ENCODE data around the gene FOXQ1. TPM values are rescaled to one million over a fixed set of nuclear protein-coding genes. Genes with fewer than 3 reads are reported as not detected.

FOXQ1 gene
- total and polyA plus RNA-seq, 8 donors = 1.4 to 14.8 (median 3.6) TPM

DNA sequence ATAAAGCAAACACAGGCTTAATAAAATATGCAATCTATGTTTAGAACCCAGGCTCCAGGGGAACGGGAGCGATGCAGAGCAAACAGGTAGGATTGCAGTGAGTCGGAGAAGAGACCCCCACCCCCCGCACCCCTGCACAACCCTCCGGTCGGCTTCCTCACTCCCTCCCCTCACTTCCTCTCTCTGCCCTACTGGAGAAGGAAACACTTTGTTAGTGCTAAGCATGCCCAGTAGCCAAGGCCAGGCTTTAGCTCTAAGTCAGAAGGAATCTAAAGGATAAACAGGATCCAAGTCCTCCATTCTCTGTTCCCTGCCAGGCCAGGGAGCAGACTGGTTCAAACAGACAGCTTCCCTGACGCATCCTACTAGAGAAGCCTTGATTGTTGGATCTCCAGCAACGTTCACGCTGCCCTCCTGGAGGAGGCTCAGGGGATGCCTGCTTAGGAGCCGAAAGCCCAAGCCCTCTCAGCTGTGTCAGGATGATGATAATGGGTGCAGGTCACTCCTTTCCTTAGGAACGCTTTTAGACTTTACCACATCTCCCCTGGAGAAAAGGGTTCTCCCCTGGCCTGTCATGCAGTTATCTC, 14.7 kb downstream of the FOXQ1 start:
- Histone ChIP-seq H3K4me3 (no peak overlapping the region), H3K36me3 (no peaks in the 10 kb centered on the region), H3K4me1 (no peaks in the 10 kb centered on the region), H3K9me3 (no peaks in the 10 kb centered on the region), H3K27me3 (no peaks in the 10 kb centered on the region), H3K27ac (no peak overlapping the region)
- DNase-seq (no peak), FAIRE-seq (no peak), ATAC-seq (no peak)
- TF ChIP-seq, protein P1, sequence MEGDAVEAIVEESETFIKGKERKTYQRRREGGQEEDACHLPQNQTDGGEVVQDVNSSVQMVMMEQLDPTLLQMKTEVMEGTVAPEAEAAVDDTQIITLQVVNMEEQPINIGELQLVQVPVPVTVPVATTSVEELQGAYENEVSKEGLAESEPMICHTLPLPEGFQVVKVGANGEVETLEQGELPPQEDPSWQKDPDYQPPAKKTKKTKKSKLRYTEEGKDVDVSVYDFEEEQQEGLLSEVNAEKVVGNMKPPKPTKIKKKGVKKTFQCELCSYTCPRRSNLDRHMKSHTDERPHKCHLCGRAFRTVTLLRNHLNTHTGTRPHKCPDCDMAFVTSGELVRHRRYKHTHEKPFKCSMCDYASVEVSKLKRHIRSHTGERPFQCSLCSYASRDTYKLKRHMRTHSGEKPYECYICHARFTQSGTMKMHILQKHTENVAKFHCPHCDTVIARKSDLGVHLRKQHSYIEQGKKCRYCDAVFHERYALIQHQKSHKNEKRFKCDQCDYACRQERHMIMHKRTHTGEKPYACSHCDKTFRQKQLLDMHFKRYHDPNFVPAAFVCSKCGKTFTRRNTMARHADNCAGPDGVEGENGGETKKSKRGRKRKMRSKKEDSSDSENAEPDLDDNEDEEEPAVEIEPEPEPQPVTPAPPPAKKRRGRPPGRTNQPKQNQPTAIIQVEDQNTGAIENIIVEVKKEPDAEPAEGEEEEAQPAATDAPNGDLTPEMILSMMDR (IDR thresholded peaks at IDR 0.05) = no peak
- intact Hi-C loops (cut with DNase I) = loop anchor here in 1 of 3 donors (10.0 kb wide), 1 partner anchor 412 kb away; no protein-coding TSS in a partner anchor
- 66% methylated on average over 11 of the region's 11 CpGs for WGBS, 2 donors

DNA sequence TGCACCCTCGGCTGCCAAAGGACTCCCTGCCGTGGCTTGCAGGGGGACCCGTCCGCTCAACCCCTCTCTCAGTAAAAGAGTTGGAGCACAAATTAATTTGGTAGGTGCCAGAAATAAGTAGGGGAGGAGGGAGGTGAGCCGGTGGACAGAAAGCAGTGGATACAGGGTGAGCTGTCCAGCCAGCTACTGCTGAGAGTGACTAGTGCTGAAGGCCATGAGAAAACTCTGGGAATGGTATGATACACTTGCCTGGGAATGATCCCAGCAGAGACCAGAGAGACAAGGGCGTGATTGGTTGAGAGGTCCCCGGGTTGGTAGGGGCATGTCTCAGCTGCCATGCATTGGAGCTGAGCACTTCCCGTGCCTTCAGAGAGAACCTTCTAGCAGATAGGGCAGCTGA, 15.7 kb downstream of the FOXQ1 start:
- ATAC-seq (no peak), FAIRE-seq (no peak), DNase-seq (peak in 1 of 6 donors; percentile 26)
- H3K27ac ChIP-seq = no peak overlapping the region
- H3K27me3 ChIP-seq = no peaks in the 10 kb centered on the region
- TF ChIP-seq, protein P1 (IDR thresholded peaks at IDR 0.05) = no peak
- 68 to 73% methylated on average over 8 of the region's 8 CpGs for WGBS, 2 donors
- H3K9me3 ChIP-seq = no peaks in the 10 kb centered on the region
- H3K36me3 ChIP-seq = no peaks in the 10 kb centered on the region
- no peaks in the 10 kb centered on the region for H3K4me1 ChIP-seq
- H3K4me3 ChIP-seq = no peak overlapping the region
- intact Hi-C loops (cut with DNase I) = loop anchor here in 1 of 3 donors (10.0 kb wide), 1 partner anchor 413 kb away; no protein-coding TSS in a partner anchor

DNA sequence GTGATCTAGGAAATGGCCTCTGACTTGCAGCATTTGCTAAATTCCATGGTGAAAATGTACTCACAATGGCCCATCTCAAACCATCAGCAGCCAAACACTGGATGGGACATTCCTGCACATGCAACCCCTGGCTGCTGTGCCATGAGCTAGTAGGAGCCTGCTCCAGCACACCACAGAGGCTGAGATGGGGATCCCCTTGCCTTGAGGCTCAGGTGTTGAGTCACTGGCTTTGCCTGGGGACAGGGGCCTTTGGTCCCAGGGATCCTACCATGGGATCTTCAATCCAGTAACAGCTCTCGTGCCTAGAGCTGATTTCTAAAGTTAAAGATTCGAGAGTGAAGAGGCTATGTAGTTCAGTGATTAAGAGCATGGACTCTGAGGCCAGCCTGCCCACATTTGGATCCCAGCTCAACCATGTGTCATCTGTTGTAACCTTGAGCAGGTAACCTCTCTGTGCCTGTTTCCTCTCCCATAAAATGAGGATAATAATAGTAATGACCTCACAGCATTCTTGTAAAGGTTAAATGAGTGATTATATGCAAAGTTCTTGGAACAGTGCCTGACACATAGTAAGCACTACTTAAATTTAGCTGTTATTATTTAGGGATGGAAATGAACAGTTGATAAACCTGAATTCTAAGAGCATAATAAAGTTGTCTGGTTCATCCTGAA, 16.4 kb downstream of the FOXQ1 start:
- DNase-seq (no peak), ATAC-seq (no peak), FAIRE-seq (no peak)
- intact Hi-C loops (cut with DNase I) = loop anchor here in 1 of 3 donors (10.0 kb wide), 1 partner anchor 413 kb away; no protein-coding TSS in a partner anchor
- Histone ChIP-seq H3K36me3 (no peaks in the 10 kb centered on the region), H3K4me3 (no peak overlapping the region), H3K9me3 (no peaks in the 10 kb centered on the region), H3K27ac (no peak overlapping the region), H3K4me1 (no peaks in the 10 kb centered on the region), H3K27me3 (no peaks in the 10 kb centered on the region)
- TF ChIP-seq, protein P1 (IDR thresholded peaks at IDR 0.05) = no peak
- WGBS, 2 donors = 69 to 79% methylated on average over 2 of the region's 2 CpGs

DNA sequence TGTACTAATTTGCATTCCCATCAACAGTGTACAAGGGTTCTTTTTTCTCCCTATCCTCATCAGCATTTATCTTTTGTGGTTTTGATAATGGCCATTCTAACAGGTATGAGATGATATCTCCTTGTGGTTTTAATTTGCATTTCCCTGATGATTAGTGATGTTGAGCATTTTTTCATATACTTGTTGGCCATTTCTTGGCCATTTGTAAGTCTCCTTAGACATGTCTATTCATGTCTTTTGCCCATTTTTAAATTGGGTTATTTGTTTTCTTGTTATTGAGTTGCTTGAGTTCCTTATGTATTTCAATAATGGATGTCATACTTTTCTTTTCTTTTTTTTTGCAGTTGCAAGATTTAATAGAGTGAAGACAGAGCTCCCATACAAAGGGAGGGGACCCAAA, 17.8 kb downstream of the FOXQ1 start:
- no peaks in the 10 kb centered on the region for H3K27me3 ChIP-seq
- H3K36me3 ChIP-seq = no peaks in the 10 kb centered on the region
- no peak overlapping the region for H3K27ac ChIP-seq
- H3K4me3 ChIP-seq = no peak overlapping the region
- no peaks in the 10 kb centered on the region for H3K9me3 ChIP-seq
- TF ChIP-seq, protein P1 (IDR thresholded peaks at IDR 0.05) = no peak
- DNase-seq (no peak), FAIRE-seq (no peak), ATAC-seq (no peak)
- H3K4me1 ChIP-seq = peaks cover 0 to 2% (median 2%) of the 10 kb centered on the region in 3 donors
- intact Hi-C loops (cut with DNase I) = loop anchor here in 1 of 3 donors (10.0 kb wide), 1 partner anchor 415 kb away; no protein-coding TSS in a partner anchor

DNA sequence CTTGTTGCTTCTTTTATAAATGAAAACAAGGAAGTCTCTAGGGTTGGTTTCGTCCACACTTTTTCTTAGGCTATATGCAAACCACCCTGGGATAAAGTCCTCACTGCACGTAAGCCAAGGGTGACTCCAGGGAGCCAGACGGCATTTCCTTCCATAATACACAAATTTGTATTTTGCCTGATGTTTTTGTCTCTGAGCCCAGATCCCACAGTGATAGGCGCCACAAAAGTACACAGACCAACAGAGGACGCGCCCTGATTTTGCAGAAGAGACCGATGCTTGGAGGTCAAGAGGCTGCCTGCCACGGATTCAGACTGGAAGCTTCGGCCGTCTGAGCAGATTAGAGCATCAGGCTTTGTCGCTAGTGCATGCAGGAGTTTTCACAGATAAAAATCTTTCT, 22.8 kb downstream of the FOXQ1 start:
- no peaks in the 10 kb centered on the region for H3K27me3 ChIP-seq
- H3K4me3 ChIP-seq = no peak overlapping the region
- peaks cover 5 to 16% (median 7%) of the 10 kb centered on the region in 3 donors for H3K4me1 ChIP-seq
- ATAC-seq = no peak
- H3K9me3 ChIP-seq = no peaks in the 10 kb centered on the region
- intact Hi-C loops (cut with DNase I) = loop anchor here in 1 of 3 donors (5.0 kb wide), 1 partner anchor 422 kb away; no protein-coding TSS in a partner anchor
- peak overlapping the region in 3 of 4 donors; percentile 29 to 56 (median 45) for H3K27ac ChIP-seq
- TF ChIP-seq, protein P1 (IDR thresholded peaks at IDR 0.05) = no peak
- no peak for FAIRE-seq
- no peaks in the 10 kb centered on the region for H3K36me3 ChIP-seq
- DNase-seq = peak in 1 of 6 donors; percentile 19
- 31 to 52% methylated on average over 11 of the region's 11 CpGs for WGBS, 2 donors
